ENCODE results near the gene GPD1.

GPD1 gene

GRCh38 chr12:50102646-50103309 lies 1.0 kb upstream of the GPD1 start:
- DNase-seq: no peak

- no peak for DNase-seq
Measured at GRCh38 chr12:50103351-50103750, 457 bp upstream of the GPD1 start.

- DNase-seq: no peak
Measured at GRCh38 chr12:50104417-50105366, 884 bp downstream of the GPD1 start.

GRCh38 chr12:50105913-50106450 lies 2.2 kb downstream of the GPD1 start:
- no peak for DNase-seq

GRCh38 chr12:50106907-50107306 lies 3.1 kb downstream of the GPD1 start:
- DNase-seq: no peak

DNA sequence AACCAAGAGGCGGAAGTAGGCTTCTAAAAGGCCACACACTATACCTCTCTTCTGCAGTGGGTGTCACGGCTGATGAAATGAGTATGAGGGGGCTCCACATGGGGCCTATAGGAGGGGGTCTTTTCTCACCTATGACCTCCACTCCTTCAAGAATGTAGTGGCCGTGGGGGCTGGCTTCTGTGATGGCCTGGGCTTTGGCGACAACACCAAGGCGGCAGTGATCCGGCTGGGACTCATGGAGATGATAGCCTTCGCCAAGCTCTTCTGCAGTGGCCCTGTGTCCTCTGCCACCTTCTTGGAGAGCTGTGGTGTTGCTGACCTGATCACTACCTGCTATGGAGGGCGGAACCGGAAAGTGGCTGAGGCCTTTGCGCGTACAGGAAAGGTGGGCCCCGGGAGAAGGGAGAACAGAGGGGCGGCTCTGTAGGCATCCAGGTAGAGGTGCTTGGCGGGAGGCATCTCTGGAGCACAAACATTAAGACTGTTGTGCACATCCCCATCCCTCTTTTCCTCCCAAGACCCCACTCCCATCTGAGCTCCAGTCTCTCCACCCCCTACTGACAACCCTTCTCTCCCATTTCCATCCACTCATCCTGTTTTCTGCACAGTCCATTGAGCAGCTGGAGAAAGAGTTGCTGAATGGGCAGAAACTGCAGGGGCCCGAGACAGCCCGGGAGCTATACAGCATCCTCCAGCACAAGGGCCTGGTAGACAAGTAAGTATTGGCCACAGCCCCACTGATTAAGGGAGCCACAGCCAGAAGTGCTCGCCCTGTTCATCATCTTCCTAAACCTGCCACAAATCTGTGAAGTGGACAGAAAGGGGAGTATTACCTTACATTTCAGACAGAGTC lies 3.8 kb downstream of the GPD1 start:
- no peak for DNase-seq

- no peak for DNase-seq
Measured at GRCh38 chr12:50109319-50109718, 5.5 kb downstream of the GPD1 start.

DNA sequence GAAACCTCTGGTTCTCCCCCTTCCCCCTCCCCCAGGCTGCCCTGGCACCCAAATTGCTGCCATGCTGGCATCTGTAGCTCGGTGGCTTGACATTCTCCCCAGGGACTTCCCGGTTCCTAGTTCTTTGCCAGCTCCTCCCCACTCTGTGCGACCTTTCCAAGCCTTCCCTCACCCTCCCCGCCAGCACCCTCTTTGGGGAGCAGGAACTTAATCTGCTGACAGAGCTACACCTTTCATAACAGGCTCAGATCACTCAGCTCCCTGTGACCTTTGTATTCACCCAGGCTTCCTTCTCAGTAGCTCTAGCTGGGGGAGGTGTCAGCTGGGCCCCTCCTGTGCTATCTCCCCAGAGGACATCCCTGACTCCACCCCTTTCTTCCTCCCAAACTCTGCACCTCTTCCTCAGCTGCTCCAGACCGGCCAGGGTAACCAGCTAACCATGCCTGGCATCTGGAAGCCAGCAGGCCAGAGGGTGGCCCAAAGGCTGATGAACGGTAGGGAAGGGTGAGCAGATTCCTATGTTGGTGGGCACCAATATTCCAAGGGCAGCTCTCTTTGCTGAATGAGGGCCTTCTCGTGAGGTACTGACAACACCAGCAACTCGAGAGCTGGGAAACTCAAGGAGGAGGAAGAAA lies 6.4 kb downstream of the GPD1 start:
- no peak for DNase-seq

- no peak for DNase-seq
Measured at GRCh38 chr12:50110762-50111351, 7.0 kb downstream of the GPD1 start.

- no peak for DNase-seq
Measured at GRCh38 chr12:50111395-50111692, 7.5 kb downstream of the GPD1 start.

DNA sequence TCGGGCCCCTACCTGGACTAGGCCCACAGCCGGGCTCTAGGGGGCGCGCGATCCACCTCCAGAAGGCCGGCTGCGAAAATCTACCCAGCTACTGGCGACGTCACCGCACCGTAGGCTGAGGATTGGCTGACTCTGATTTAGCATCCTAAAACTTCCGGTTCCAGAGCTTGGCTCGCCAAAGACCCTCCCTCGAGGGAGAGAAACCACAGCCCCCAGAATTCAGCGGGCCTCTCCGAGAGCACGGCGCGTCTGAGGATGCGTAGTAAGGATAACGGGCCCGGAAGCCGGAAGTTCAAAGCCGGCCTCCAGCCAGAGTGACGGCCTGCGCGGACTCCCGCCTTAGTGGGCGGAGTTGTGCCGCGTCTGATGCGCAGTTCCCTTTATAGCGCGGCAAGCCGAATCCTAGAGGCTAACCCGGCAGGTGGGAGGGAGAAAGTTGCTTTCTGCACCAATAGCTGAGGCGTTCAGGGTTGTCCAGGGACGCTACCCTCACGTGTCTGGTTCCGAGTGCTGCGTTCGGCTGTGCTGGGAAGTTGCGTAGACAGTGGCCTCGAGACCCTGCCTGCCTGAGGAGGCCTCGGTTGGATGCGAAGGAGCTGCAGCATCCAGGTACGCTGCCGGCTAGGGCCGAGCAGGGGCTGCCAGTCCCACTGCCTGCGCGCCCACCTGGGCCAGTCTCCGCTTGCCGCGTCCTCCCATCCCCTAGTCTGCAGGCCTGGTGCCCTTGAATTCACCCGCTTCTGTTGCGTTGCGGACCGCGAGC lies 8.1 kb downstream of the GPD1 start, which contains the start of gene COX14:
COX14 (plus strand) TSS at position 544 of the 763 bp plus-strand sequence. CDS start 7,808 bp downstream, outside the sequence.
- peak; percentile 99 for DNase-seq

DNA sequence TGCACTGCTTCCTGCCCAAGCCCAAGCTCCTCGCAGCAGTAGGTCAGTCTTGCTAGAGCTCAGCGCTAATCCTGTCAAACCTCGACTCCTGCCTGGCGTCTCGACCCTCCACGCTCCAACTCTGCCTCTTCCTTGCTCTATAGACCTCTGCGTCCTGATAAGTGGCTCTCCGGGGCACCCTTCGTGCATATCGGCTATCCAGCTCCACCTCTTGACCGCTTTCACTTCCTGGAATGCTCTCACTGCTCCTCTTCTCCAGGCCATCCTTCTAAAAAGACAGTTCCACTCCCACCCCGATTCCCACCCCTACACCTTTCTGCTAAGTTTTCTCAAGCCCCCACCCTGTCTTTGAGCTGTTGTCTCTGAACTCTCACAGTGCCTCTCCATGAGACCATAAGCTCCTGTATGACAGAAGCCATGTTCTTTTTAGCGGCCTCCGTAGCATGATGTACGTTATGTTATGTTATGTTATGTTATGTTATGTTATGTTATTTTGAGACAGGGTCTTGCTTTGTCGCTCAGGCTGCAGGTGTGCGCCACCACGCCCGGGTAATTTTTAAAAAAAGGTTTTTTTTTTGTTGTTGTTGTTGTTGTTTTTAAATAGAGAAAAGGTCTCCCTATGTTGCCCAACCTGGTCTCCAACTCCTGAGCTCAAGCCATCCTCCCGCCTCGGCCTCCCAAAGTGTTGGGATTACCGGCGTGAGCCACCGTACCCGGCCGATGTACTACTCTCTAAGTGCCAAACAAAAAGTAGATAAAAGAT lies 8.8 kb downstream of the GPD1 start:
- DNase-seq: no peak

- no peak for DNase-seq
Measured at GRCh38 chr12:50117057-50117622, 13.3 kb downstream of the GPD1 start.

DNA sequence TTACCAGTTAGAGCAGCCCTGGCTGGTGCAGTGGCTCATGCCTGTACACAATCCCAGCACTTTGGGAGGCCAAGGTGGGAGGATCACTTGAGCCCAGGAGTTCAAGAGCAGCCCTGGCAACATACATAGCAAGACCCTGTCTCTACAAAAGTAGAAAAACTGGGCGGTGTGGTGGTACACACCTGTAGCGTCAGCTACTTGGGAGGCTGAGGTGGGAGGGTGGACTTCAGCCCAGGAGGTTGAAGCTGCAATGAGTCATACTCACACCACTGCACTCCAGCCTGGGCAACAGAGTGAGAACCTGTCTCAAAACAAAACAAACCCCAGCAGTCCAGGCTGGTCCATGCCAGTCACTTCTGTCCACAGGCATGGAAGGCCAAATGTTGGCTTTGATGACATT lies 15.6 kb downstream of the GPD1 start:
- DNase-seq: no peak

DNA sequence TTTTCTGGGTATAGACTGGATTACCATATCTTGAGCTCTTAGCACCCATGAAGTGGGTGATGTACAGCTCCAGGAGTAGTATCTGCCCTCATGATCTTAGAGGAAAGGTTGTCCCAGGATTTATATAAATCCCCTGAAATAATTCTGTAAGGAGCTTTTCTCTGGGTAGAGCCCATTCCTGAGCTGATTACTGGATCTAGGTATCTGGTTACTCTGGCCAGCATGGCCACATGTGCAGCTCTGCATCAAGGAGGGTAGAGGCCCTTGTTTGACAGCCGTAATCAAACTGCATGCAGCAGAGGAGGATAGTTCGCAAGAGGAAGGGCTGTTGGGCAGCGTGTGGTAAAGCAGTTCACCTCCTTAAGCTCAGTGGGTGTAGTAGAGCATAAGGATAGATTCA lies 16.7 kb downstream of the GPD1 start:
- DNase-seq: no peak

- no peak for DNase-seq
Measured at GRCh38 chr12:50120953-50121352, 17.1 kb downstream of the GPD1 start.

- no peak for DNase-seq
Measured at GRCh38 chr12:50121641-50122040, 17.8 kb downstream of the GPD1 start.

DNA sequence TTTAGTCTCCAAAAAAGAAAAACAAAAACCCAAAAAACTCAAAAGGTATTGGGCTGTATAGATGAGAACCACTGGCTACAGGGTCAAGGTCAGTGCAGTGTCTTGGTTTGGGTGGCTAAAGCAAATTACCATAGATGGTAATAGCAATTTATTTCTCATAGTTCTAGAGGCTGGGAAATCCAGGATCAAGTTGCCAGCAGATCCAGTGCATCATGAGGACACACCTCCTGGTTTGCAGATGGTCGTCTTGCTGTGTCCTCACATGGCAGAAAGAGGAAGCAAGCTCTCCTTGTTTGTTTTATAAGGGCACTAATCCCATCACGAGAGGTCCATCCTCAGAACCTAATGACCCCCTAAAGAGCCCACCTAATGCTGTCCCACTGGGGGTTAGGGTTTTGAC lies 19.4 kb downstream of the GPD1 start:
- DNase-seq: no peak

DNA sequence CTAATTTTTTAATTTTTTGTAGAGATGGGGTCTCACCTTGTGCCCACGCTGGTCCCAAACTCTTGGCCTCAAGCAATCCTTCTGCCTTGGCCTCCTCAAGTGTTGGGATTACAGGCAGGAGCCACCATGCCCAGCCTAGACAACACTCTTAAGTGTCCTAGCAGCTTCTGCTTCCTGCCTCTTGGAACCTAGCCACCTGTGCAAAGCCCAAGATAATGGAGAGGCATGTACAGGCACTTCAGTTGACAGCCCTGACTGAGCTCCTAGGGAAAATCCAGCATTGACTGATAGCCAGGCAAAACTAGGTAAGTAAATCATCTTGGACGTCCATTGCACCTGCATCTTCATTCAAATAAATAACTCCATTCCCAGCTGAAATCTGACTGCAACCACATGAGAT lies 23.7 kb downstream of the GPD1 start:
- DNase-seq: no peak

DNA sequence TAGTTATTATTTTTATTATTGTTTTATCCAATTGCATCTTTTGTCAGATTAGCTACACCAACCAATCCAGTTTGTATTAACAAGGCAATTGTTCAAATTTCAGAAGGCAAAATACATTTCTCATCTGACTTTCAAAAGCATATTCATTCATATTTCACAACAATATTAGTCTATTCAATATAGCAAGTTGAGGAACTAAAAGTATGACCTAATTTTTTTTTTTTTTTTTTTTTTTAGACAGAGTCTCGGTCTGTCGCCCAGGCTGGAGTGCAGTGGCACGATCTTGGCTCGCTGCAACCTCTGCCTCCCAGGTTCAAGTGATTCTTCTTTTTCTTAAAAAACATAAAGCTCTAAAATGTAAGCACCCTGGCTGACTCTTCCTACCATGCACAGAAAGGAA lies 25.5 kb downstream of the GPD1 start:
- DNase-seq: no peak
